Spleen (tissue), 11 donors: ENCODE results near the gene OR6C4. TPM values are rescaled to one million over a fixed set of nuclear protein-coding genes. Genes with fewer than 3 reads are reported as not detected.
"Not testable (repeated sequence)": the region's sequence is repeated elsewhere in the genome, so short reads cannot be mapped to it uniquely, and the experiment has no call there.

Experiments used
- DNase-seq: peaks from one replicate; pipeline ENCODE4 v3.0.0-alpha.2; 2020
- H3K27ac ChIP-seq, 8 donors: fragments of 200-600 bp; sonication (generic) in 7 of 8; 1 replicate in 4 of 8; 2 replicates in 4 of 8; pipeline versions ENCODE4 v1.5.0 to v1.8.0; 2016 to 2021; ENCODE audit warnings: inconsistent platforms in 4 of 8, mild to moderate bottlenecking in 4 of 8, moderate library complexity in 1 of 8
- H3K27me3 ChIP-seq, 7 donors: fragments of 200-600 bp; sonication (generic) in 6 of 7; replicated peaks in 1 of 7; 1 replicate in 4 of 7; 2 replicates in 3 of 7; pipeline versions ENCODE4 v1.5.0 to v1.8.0; 2016 to 2021; ENCODE audit warnings: inconsistent platforms in 3 of 7, mild to moderate bottlenecking in 1 of 7
- H3K36me3 ChIP-seq, 6 donors: fragments of 200-600 bp; sonication (generic) in 5 of 6; 1 replicate in 4 of 6; 2 replicates in 2 of 6; pipeline versions ENCODE4 v1.5.0 to v1.8.0; 2016 to 2021; ENCODE audit warnings: inconsistent platforms in 2 of 6
- H3K4me1 ChIP-seq, 6 donors: fragments of 200-600 bp; sonication (generic) in 5 of 6; 1 replicate in 3 of 6; 2 replicates in 3 of 6; pipeline versions ENCODE4 v1.5.0 to v1.8.0; 2016 to 2021; ENCODE audit warnings: inconsistent platforms in 3 of 6
- H3K4me3 ChIP-seq, 8 donors: fragments of 200-600 bp; sonication (generic) in 7 of 8; 1 replicate in 4 of 8; 2 replicates in 4 of 8; pipeline versions ENCODE4 v1.5.0 to v1.8.0; 2016 to 2021; ENCODE audit warnings: inconsistent platforms in 4 of 8, mild to moderate bottlenecking in 4 of 8, moderate library complexity in 2 of 8
- H3K9me3 ChIP-seq, 8 donors: fragments of 200-600 bp; sonication (generic) in 7 of 8; 1 replicate in 4 of 8; 2 replicates in 4 of 8; pipeline versions ENCODE4 v1.5.0 to v1.8.0; 2016 to 2021; ENCODE audit warnings: inconsistent platforms in 4 of 8
- POLR2A ChIP-seq, 3 donors: fragments of 450-650 bp; IDR thresholded peaks; one replicate each; pipeline ENCODE4 v1.5.1; 2017; ENCODE audit warnings: antibody characterized with exemption in 3 of 3, mild to moderate bottlenecking in 1 of 3
- POLR2AphosphoS5 ChIP-seq, 3 donors: sonication (generic); formaldehyde crosslinking; IDR thresholded peaks; one replicate each; pipeline ENCODE4 v1.5.1; 2017; ENCODE audit warnings: antibody characterized with exemption in 3 of 3
- WGBS, 5 donors: extraction: QIAGEN DNeasy Blood & Tissue Kit in 3 of 5; methylation state at CpG; one replicate each; pipeline versions ENCODE4 v1.1.5 to v1.1.7; 2013 to 2018; 5-methylcytosine and 5-hydroxymethylcytosine counted together
- intact Hi-C: fragments of 100-400 bp; cut with DNase I; formaldehyde crosslinking; loops from one replicate; pipeline ENCODE4 v1.15.0; 2023; ENCODE audit warnings: low total_unique reads
- polyA plus RNA-seq, 3 donors: library from polyadenylated mRNA; stranded (reverse); fragments of 200-250 nt; gene quantifications; one replicate each; pipeline ENCODE4 v1.2.1, GENCODE V29; 2013
- total RNA-seq, 7 donors: library from RNA; depleted of rRNA in 3 of 7; stranded (reverse); fragments of >200 nt in 3 of 7; fragmentation: NEBNext Ultra II Directional in 4 of 7; extraction: Animal tissue kit (Norgen Biotek cat#: 25700) in 4 of 7; gene quantifications; one replicate each; pipeline versions ENCODE4 v1.1.0 to v1.2.1, GENCODE V29; 2016 to 2021
- TF ChIP-seq, protein P1 (sequence below), 11 experiments: fragments of 200-600 bp in 7 of 11; fragments of 450-650 bp in 4 of 11; sonication (generic) in 4 of 11; IDR thresholded peaks in 8 of 11; conservative IDR thresholded peaks in 3 of 11; 1 replicate in 7 of 11; 2 replicates in 4 of 11; pipeline versions ENCODE4 v1.4.0 to v1.8.0; 2016 to 2021; ENCODE audit warnings: antibody characterized with exemption in 11 of 11, inconsistent platforms in 4 of 11, mild to moderate bottlenecking in 1 of 11
- donor health status: healthy with polysubstance abuse.
- donor health status: DM: no; HTN: no; CAD: no; lungs with moderate emphysema.
- donor health status: DM: no; HTN: no; CAD: no.
- donor health status: Bipolar disorder and iron deficiency.
- donor health status: healthy.
- donor health status: DM: no; HTN: no; CAD: no.
- donor health status: DM: yes; HTN: yes; CAD: no.

OR6C4 gene
- total and polyA plus RNA-seq, 10 donors: not detected

DNA sequence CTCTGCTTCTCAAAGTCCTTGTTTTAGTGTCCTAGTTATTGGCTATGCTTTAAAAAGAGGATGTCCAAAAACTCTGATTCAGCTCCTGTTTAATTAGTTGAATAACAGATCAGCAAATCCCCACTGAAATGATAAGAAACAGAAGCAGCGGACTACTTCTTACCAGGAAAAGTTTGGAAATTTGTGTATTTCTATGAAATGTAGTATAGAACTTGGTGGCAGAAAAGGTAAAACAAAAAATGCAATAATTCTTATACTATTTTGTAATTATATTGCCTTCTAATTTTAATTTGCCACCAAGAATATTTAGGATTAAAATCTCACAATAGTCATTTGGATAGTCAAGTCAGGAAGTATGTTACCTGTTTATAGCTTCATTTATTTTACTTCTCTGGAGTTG is 22.8 kb downstream of the OR6C4 start, which contains the start of gene OR2AP1:
Gene OR2AP1, plus strand, starts transcription at position 301 of the 400 bp plus-strand sequence. CDS start 1,947 bp downstream, outside the sequence.
- no peak for DNase-seq
- no peaks in the 10 kb centered on the region for H3K36me3 ChIP-seq
- TF ChIP-seq POLR2AphosphoS5 (IDR thresholded peaks at IDR 0.05) (no peak), POLR2A (IDR thresholded peaks at IDR 0.05) (no peak)
- TF ChIP-seq, protein P1, sequence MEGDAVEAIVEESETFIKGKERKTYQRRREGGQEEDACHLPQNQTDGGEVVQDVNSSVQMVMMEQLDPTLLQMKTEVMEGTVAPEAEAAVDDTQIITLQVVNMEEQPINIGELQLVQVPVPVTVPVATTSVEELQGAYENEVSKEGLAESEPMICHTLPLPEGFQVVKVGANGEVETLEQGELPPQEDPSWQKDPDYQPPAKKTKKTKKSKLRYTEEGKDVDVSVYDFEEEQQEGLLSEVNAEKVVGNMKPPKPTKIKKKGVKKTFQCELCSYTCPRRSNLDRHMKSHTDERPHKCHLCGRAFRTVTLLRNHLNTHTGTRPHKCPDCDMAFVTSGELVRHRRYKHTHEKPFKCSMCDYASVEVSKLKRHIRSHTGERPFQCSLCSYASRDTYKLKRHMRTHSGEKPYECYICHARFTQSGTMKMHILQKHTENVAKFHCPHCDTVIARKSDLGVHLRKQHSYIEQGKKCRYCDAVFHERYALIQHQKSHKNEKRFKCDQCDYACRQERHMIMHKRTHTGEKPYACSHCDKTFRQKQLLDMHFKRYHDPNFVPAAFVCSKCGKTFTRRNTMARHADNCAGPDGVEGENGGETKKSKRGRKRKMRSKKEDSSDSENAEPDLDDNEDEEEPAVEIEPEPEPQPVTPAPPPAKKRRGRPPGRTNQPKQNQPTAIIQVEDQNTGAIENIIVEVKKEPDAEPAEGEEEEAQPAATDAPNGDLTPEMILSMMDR (IDR thresholded peaks at IDR 0.05 in 8 of 11, conservative IDR thresholded peaks at IDR 0.05 in 3 of 11): no peak
- no peak within 1 kb of the TSS for H3K4me3 ChIP-seq
- H3K27me3 ChIP-seq: peaks cover 0 to 8% (median 0%) of the 10 kb centered on the region in 7 donors
- no peak within 1 kb of the TSS for H3K27ac ChIP-seq
- WGBS, 5 donors: 81 to 100% (median 91%) methylated on average over 1 of the region's 1 CpG
- H3K4me1 ChIP-seq: no peaks in the 10 kb centered on the region
- intact Hi-C loops: no loop called here
- H3K9me3 ChIP-seq: peaks cover 8 to 58% (median 39%) of the 10 kb centered on the region in 8 donors

DNA sequence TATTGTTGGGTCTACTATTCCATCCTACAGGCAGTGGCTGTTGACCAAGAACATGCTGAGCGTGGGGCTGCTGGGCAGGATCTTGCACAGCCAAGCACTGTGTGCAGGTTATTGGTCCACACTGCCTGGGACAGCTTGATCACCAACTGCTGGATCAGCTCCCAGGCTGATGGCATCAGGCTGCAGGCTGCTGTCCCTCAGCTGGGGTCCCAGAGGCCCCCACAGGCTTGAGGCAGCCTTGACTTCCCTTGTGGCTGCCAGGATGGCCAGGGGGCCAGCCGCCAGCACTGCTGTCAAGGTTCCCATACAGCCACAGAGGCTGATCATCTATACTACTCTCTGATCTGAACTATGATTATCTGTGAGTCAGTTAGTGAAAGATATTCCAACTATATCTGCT is 32.7 kb downstream of the OR6C4 start:
- Histone ChIP-seq H3K36me3 (no peaks in the 10 kb centered on the region), H3K27me3 (peaks cover 0 to 26% (median 5%) of the 10 kb centered on the region in 7 donors), H3K9me3 (peaks cover 0 to 26% (median 16%) of the 10 kb centered on the region in 8 donors), H3K4me1 (no peaks in the 10 kb centered on the region), H3K4me3 (no peak overlapping the region), H3K27ac (no peak overlapping the region)
- no peak for DNase-seq
- 87 to 97% (median 96%) methylated on average over 2 of the region's 2 CpGs for WGBS, 5 donors
- TF ChIP-seq POLR2AphosphoS5 (IDR thresholded peaks at IDR 0.05) (no peak), POLR2A (IDR thresholded peaks at IDR 0.05) (no peak)
- intact Hi-C loops: no loop called here

DNA sequence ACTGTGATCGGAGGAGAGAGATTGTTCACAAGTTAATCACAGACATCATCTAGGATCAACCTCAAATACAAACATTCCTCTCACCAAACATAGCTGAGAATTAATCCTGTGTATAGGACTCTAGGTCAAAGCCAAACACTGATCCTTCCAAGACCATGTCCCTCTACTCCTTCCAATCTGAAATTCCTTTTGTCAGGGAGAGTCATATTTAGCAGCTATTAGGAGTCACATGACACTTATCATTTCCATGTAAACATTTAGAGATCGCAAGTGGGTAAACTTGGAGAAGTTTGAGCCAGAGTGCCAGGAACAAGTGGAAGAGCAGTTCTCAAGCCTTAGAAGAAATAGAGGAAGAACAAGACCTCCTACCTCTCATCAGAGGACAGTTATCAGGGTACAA is 36.4 kb downstream of the OR6C4 start:
- TF ChIP-seq, protein P1 (IDR thresholded peaks at IDR 0.05 in 8 of 11, conservative IDR thresholded peaks at IDR 0.05 in 3 of 11): no peak
- no peak for TF ChIP-seq POLR2A (IDR thresholded peaks at IDR 0.05)
- intact Hi-C loops: no loop called here
- Histone ChIP-seq H3K4me3 (no peak overlapping the region), H3K36me3 (no peaks in the 10 kb centered on the region), H3K4me1 (no peaks in the 10 kb centered on the region), H3K9me3 (peaks cover 0 to 10% (median 2%) of the 10 kb centered on the region in 8 donors), H3K27ac (no peak overlapping the region), H3K27me3 (peaks cover 0 to 28% (median 5%) of the 10 kb centered on the region in 7 donors)
- DNase-seq: no peak
- WGBS, 5 donors: 87 to 100% (median 91%) methylated on average over 2 of the region's 2 CpGs

DNA sequence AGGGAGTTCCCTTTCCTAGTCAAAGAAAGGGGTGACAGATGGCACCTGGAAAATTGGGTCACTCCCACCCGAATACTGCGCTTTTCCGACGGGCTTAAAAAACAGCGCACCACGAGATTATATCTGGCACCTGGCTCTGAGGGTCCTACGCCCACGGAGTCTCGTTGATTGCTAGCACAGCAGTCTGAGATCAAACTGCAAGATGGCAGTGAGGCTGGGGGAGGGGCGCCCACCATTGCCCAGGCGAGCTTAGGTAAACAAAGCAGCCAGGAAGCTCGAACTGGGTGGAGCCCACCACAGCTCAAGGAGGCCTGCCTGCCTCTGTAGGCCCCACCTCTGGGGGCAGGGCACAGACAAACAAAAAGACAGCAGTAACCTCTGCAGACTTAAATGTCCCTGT is 40.8 kb downstream of the OR6C4 start:
- H3K36me3 ChIP-seq, intact Hi-C loops, DNase-seq, H3K9me3 ChIP-seq, H3K27ac ChIP-seq, H3K4me3 ChIP-seq, H3K4me1 ChIP-seq: not testable (repeated sequence)
- 63 to 73% (median 73%) methylated on average over 9 to 12 of the region's 12 CpGs for WGBS, 5 donors
- peaks cover 0 to 16% (median 5%) of the 10 kb centered on the region in 7 donors for H3K27me3 ChIP-seq

Other genes with a start within 250 kb of the OR6C4 start
- not detected for gene OR6C1, start 235.3 kb upstream of the OR6C4 start, total RNA-seq
- gene OR6C1, start 235.3 kb upstream of the OR6C4 start, polyA plus RNA-seq: not detected
- not detected for gene OR6C3, start 218.9 kb upstream of the OR6C4 start, total RNA-seq
- gene OR6C3, start 218.9 kb upstream of the OR6C4 start, polyA plus RNA-seq: not detected
- not detected for gene OR6C75, start 186.6 kb upstream of the OR6C4 start, total RNA-seq
- gene OR6C75, start 186.6 kb upstream of the OR6C4 start, polyA plus RNA-seq: not detected
- not detected for gene OR6C65, start 149.1 kb upstream of the OR6C4 start, total RNA-seq
- not detected for gene OR6C65, start 149.1 kb upstream of the OR6C4 start, polyA plus RNA-seq
- not detected for gene OR6C76, start 123.3 kb upstream of the OR6C4 start, total RNA-seq
- gene OR6C76, start 123.3 kb upstream of the OR6C4 start, polyA plus RNA-seq: not detected
- gene OR6C2, start 105.5 kb upstream of the OR6C4 start, total RNA-seq: not detected
- not detected for gene OR6C2, start 105.5 kb upstream of the OR6C4 start, polyA plus RNA-seq
- gene OR6C70, start 79.5 kb upstream of the OR6C4 start, total RNA-seq: not detected
- gene OR6C70, start 79.5 kb upstream of the OR6C4 start, polyA plus RNA-seq: not detected
- not detected for gene OR6C68, start 57.2 kb upstream of the OR6C4 start, total RNA-seq
- gene OR6C68, start 57.2 kb upstream of the OR6C4 start, polyA plus RNA-seq: not detected
- gene OR2AP1, start 22.9 kb downstream of the OR6C4 start, total RNA-seq: not detected
- gene OR2AP1, start 22.9 kb downstream of the OR6C4 start, polyA plus RNA-seq: not detected
- not detected for gene OR10P1, start 87.3 kb downstream of the OR6C4 start, total RNA-seq
- not detected for gene OR10P1, start 87.3 kb downstream of the OR6C4 start, polyA plus RNA-seq
- gene ITGA7, start 158.3 kb downstream of the OR6C4 start, total RNA-seq: 10 to 100 TPM; 13.8 to 93.2 (median 24.7) TPM
- 10 to 100 TPM in 1 of 3 donors, 1 to 10 TPM in 2; 4.4 to 18.0 (median 8.6) TPM for gene ITGA7, start 158.3 kb downstream of the OR6C4 start, polyA plus RNA-seq
- gene BLOC1S1, start 166.4 kb downstream of the OR6C4 start, total RNA-seq: 100 to 1,000 TPM; 113 to 228 (median 141) TPM
- 100 to 1,000 TPM; 278 to 304 (median 282) TPM for gene BLOC1S1, start 166.4 kb downstream of the OR6C4 start, polyA plus RNA-seq
- 10 to 100 TPM in 5 of 7 donors, 1 to 10 TPM in 2; 7.4 to 17.4 (median 15.5) TPM for gene RDH5, start 170.8 kb downstream of the OR6C4 start, total RNA-seq
- gene RDH5, start 170.8 kb downstream of the OR6C4 start, polyA plus RNA-seq: 10 to 100 TPM in 1 of 3 donors, 1 to 10 TPM in 2; 4.7 to 12.1 (median 9.9) TPM
- gene CD63, start 179.4 kb downstream of the OR6C4 start, total RNA-seq: 100 to 1,000 TPM; 440 to 750 (median 627) TPM
- 100 to 1,000 TPM; 395 to 693 (median 509) TPM for gene CD63, start 179.4 kb downstream of the OR6C4 start, polyA plus RNA-seq
- gene GDF11, start 193.5 kb downstream of the OR6C4 start, total RNA-seq: 10 to 100 TPM in 5 of 7 donors, 1 to 10 TPM in 2; 6.1 to 14.5 (median 10.7) TPM
- gene GDF11, start 193.5 kb downstream of the OR6C4 start, polyA plus RNA-seq: 1 to 10 TPM; 3.5 to 5.5 (median 4.0) TPM